Heart right ventricle (tissue), 16 donors: Measurements from ENCODE around the gene TERB1. TPM values are rescaled to one million over a fixed set of nuclear protein-coding genes. Genes with fewer than 3 reads are reported as not detected.

Experiments
- ATAC-seq, 8 donors: fragments of 200-7000 bp; cut with Tn5 transposase; one replicate each; pipeline ENCODE4 v1.9.1; 2020; ENCODE audit warnings: mild to moderate bottlenecking in 8 of 8, moderate library complexity in 8 of 8, moderate number of reproducible peaks in 1 of 8
- DNase-seq, 2 donors: peaks; one replicate each; pipeline ENCODE4 v3.0.0-alpha.2; 2020
- H3K27ac ChIP-seq, 10 donors: fragments of 200-600 bp; sonication (generic) in 2 of 10; one replicate each; pipeline versions ENCODE4 v1.5.0 to v1.8.0; 2020 to 2022; ENCODE audit warnings: mild to moderate bottlenecking in 3 of 10
- H3K27me3 ChIP-seq, 7 donors: fragments of 200-600 bp; one replicate each; pipeline ENCODE4 v1.8.0; 2021 to 2022; ENCODE audit warnings: mild to moderate bottlenecking in 2 of 7
- H3K36me3 ChIP-seq, 9 donors: fragments of 200-600 bp; sonication (generic) in 1 of 9; one replicate each; pipeline versions ENCODE4 v1.5.0 to v1.8.0; 2020 to 2022; ENCODE audit warnings: mild to moderate bottlenecking in 2 of 9
- H3K4me1 ChIP-seq, 9 donors: fragments of 200-600 bp; sonication (generic) in 1 of 9; one replicate each; pipeline versions ENCODE4 v1.5.0 to v1.8.0; 2020 to 2022; ENCODE audit warnings: mild to moderate bottlenecking in 4 of 9
- H3K4me3 ChIP-seq, 10 donors: fragments of 200-600 bp; sonication (generic) in 2 of 10; one replicate each; pipeline versions ENCODE4 v1.5.0 to v1.8.0; 2020 to 2022; ENCODE audit warnings: mild to moderate bottlenecking in 7 of 10, moderate library complexity in 2 of 10
- H3K9me3 ChIP-seq, 11 donors: fragments of 200-600 bp in 10 of 11; sonication (generic) in 2 of 11; one replicate each; pipeline versions ENCODE4 v1.5.0 to v1.8.0; 2013 to 2022; ENCODE audit warnings: mild to moderate bottlenecking in 2 of 11, control low read depth in 1 of 11, moderate library complexity in 1 of 11
- WGBS, 2 donors: extraction: QIAGEN DNeasy Blood & Tissue Kit; methylation state at CpG; one replicate each; pipeline ENCODE4 v1.1.7; 2013; ENCODE audit warnings: inconsistent platforms in 1 of 2; 5-methylcytosine and 5-hydroxymethylcytosine counted together
- intact Hi-C, 10 donors: fragments of 100-400 bp; cut with DNase I; formaldehyde crosslinking; loops; one replicate each; pipeline versions ENCODE4 v1.11.1 to v1.14.2; 2022
- polyA plus RNA-seq, 2 donors: library from polyadenylated mRNA; stranded (reverse); fragments of 200-250 nt; gene quantifications; one replicate each; pipeline ENCODE4 v1.2.3, GENCODE V29; 2013
- total RNA-seq, 10 donors: library from RNA; stranded (reverse); fragmentation: NEBNext Ultra II Directional in 3 of 10; extraction: Animal tissue kit (Norgen Biotek cat#: 25700) in 3 of 10; gene quantifications; one replicate each; pipeline versions ENCODE4 v1.2.1 to v1.2.4, GENCODE V29; 2021 to 2023
- TF ChIP-seq, protein P1 (sequence below), 9 donors: fragments of 200-600 bp; sonication (generic) in 2 of 9; IDR thresholded peaks; one replicate each; pipeline versions ENCODE4 v1.5.0 to v1.8.0; 2021 to 2022; ENCODE audit warnings: antibody characterized with exemption in 9 of 9, mild to moderate bottlenecking in 5 of 9, moderate library complexity in 1 of 9
- donor health status: Arrhythmogenic right ventricular cardiomyopathy.
- donor health status: ischemic (EF 13 %, LVEDD 7.1; RV severe dilation, severe dysfunction).
- donor health status: healthy with polysubstance abuse.
- donor health status: DM: no; HTN: yes; CAD: no.
- donor health status: DM: no; HTN: no; CAD: no.
- donor health status: ischemic (EF 25% LVEDD 6.9; RV normal size, moderate dysfunction).
- donor health status: ischemic (EF 25% LVEDD 5.7; RV mildly dilated, moderate dysfunction).
- donor health status: healthy.
- donor health status: DM: yes; HTN: yes; CAD: no.
- donor health status: Ischemic cardiomyopathy.
- donor health status: ischemic (EF 35%, LVEDD 5.7; RV mildly dilated, moderate dysfunction).
- donor health status: nonischemic (EF 11% LVEDD 7.7; RV severe dilation, severe dysfunction).
- donor health status: DM: yes; HTN: yes; CAD: no.
- donor health status: PGD.
- donor health status: ischemic (EF 29% LVEDD 5.4; RV normal size, mild dysfunction).
- donor health status: nonischemic (EF 23%, LVEDD 6.1; RV moderate dilation, normal function).

TERB1 gene
- total and polyA plus RNA-seq, 12 donors: 0.12 TPM; not detected in 11

DNA sequence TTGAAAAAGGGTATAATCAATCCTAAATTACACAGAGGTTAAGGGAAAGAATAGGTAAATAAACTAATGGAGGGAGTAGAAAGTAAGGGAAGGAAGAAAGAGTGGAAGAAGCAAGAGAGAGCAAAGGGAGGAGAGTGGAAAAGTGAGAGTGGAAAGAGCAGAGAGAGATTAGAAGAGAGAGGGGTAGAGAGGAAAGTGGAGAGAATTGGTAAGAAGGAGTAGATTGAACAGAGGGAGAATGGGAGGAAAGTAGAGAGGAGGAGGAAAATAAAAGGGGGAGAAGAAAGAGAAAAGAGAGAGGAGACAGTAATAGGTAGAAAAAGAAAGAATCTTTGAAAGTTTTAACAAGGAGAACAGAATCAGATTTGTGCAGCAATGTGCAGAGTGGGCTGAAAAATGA, 24.9 kb downstream of the TERB1 start:
- intact Hi-C loops: no loop called here
- no peak for ATAC-seq
- Histone ChIP-seq H3K9me3 (no peaks in the 10 kb centered on the region), H3K27ac (no peak overlapping the region), H3K4me3 (no peak overlapping the region), H3K27me3 (no peaks in the 10 kb centered on the region), H3K36me3 (no peaks in the 10 kb centered on the region), H3K4me1 (no peaks in the 10 kb centered on the region)
- no peak for DNase-seq
- TF ChIP-seq, protein P1, sequence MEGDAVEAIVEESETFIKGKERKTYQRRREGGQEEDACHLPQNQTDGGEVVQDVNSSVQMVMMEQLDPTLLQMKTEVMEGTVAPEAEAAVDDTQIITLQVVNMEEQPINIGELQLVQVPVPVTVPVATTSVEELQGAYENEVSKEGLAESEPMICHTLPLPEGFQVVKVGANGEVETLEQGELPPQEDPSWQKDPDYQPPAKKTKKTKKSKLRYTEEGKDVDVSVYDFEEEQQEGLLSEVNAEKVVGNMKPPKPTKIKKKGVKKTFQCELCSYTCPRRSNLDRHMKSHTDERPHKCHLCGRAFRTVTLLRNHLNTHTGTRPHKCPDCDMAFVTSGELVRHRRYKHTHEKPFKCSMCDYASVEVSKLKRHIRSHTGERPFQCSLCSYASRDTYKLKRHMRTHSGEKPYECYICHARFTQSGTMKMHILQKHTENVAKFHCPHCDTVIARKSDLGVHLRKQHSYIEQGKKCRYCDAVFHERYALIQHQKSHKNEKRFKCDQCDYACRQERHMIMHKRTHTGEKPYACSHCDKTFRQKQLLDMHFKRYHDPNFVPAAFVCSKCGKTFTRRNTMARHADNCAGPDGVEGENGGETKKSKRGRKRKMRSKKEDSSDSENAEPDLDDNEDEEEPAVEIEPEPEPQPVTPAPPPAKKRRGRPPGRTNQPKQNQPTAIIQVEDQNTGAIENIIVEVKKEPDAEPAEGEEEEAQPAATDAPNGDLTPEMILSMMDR (IDR thresholded peaks at IDR 0.05): no peak

GRCh38 chr16:66774981-66775380, 26.4 kb downstream of the TERB1 start:
- no peaks in the 10 kb centered on the region for H3K36me3 ChIP-seq
- H3K4me1 ChIP-seq: no peaks in the 10 kb centered on the region
- ATAC-seq (no peak), DNase-seq (no peak)
- no peak overlapping the region for H3K27ac ChIP-seq
- WGBS, 2 donors: 54 to 57% methylated on average over 2 of the region's 2 CpGs
- no peak overlapping the region for H3K4me3 ChIP-seq
- no peaks in the 10 kb centered on the region for H3K27me3 ChIP-seq
- TF ChIP-seq, protein P1 (IDR thresholded peaks at IDR 0.05): no peak
- intact Hi-C loops: no loop called here
- no peaks in the 10 kb centered on the region for H3K9me3 ChIP-seq

DNA sequence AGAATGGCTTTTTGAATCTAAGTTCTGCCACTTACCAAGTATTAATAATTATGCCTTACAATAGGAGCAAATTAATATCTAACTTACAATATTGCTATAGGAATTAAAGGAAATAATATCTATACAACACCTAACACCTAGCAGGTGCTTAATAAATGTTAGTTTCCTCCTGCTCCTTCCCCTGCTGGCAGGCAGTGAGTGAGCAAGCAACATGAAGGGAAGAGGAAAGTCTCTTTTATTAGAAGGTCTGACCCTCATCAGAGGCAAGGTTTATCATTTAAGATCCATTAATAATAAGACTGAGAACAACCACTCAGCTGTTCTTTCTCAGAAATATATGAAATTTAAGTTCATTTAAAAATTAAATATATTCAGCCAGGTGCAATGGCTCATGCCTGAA, 43.3 kb downstream of the TERB1 start:
- ATAC-seq: no peak
- no peak for DNase-seq
- no peaks in the 10 kb centered on the region for H3K4me1 ChIP-seq
- no peaks in the 10 kb centered on the region for H3K36me3 ChIP-seq
- no peaks in the 10 kb centered on the region for H3K9me3 ChIP-seq
- H3K27ac ChIP-seq: no peak overlapping the region
- H3K4me3 ChIP-seq: no peak overlapping the region
- TF ChIP-seq, protein P1 (IDR thresholded peaks at IDR 0.05): no peak
- intact Hi-C loops: loop anchor here in 1 of 10 donors (5.0 kb wide), 1 partner anchor 306 kb away; no protein-coding TSS in a partner anchor
- H3K27me3 ChIP-seq: peaks cover 0 to 11% (median 0%) of the 10 kb centered on the region in 7 donors

DNA sequence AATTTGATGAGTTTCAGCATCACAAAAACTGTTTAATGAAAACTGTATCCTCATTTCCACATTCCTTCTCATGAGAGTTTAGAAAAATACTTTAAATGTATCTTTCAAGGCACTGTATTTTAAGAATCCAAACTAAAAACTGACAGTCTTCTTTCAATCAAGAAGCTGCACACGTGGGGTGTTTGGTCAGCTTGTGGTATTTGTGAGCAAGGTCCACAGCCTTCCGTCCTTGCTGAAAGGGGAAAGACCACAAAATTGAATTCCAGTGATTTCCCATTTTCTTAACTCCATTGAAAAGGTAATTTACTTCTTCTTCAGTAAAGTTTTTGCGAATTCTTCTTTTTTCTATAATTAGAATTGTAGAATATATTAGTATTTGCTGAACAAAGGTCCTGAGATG, 46.6 kb downstream of the TERB1 start:
- no peak overlapping the region for H3K27ac ChIP-seq
- no peak overlapping the region for H3K4me3 ChIP-seq
- ATAC-seq (no peak), DNase-seq (no peak)
- peaks cover 0 to 19% (median 16%) of the 10 kb centered on the region in 9 donors for H3K4me1 ChIP-seq
- H3K9me3 ChIP-seq: no peaks in the 10 kb centered on the region
- TF ChIP-seq, protein P1 (IDR thresholded peaks at IDR 0.05): no peak
- H3K27me3 ChIP-seq: peaks cover 0 to 20% (median 0%) of the 10 kb centered on the region in 7 donors
- no peaks in the 10 kb centered on the region for H3K36me3 ChIP-seq
- 64 to 67% methylated on average over 3 of the region's 3 CpGs for WGBS, 2 donors
- intact Hi-C loops: loop anchor here in 2 of 10 donors (5.0 kb wide), 3 partner anchors 93 to 348 kb away; no protein-coding TSS in a partner anchor
